Frontal cortex (tissue), 4 donors: ENCODE measurements around the gene S1PR3. TPM values are rescaled to one million over a fixed set of nuclear protein-coding genes. Genes with fewer than 3 reads are reported as not detected.

Experiments
- DNase-seq, 2 donors: peaks; one replicate each; pipeline ENCODE4 v3.0.0; 2012; ENCODE audit warnings: low spot score in 2 of 2
- FAIRE-seq: peaks from 2 replicates; lab custom pipeline; 2012; peaks lifted over from hg19 to GRCh38; lab: Jason Lieb, UNC
- total RNA-seq: library from RNA; depleted of rRNA; stranded (reverse); fragments of >200 nt; gene quantifications from one replicate; pipeline ENCODE4 v1.2.3, GENCODE V29; 2014
- donor health status: control.
- donor health status: control.
- donor health status: control.

The S1PR3 gene
- total RNA-seq, 1 donor from 2014 or later, result 3.7 TPM

GRCh38 chr9:88988796-88989641 lies 2.2 kb upstream of the S1PR3 start:
- DNase-seq, result no peak
- no peak for FAIRE-seq

GRCh38 chr9:88990041-88990728 lies 1.1 kb upstream of the S1PR3 start:
- DNase-seq, result no peak
- no peak for FAIRE-seq

DNA sequence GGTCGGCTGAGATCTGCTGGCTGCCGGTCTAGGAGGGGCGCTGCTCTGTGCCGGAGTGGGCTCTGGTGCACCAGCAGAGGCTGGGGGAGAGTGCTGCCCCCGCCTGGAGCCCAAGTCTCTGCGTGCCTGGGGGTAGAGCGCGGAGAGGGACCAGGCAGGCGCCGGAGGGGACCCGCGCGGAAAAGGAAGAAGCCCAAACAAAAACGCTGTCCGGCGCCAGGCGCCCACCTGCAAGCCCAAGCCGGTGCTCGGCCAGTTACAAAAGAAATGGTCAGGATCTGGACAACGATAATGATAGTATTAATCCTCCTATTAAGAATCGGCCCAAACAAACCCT lies 571 bp upstream of the S1PR3 start:
- no peak for FAIRE-seq
- no peak for DNase-seq

DNA sequence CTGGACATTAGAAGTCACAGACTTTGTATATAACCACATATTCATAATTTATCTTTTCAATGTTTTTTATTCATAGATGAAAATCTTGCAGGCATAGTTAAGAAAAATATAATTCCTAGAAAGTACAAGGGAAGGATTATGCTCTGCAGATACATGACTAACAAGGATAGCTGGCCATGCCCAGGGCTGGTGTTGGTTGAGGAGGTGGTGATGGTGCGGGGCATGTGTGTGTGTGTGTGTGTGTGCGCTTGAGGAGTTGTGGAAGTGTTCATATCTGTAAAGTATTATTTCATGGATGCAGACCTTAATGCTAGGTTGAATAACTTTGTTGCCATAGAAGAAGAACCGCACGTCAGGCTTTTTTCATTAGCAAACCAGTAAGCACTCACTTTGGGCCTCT lies 1.3 kb downstream of the S1PR3 start:
- DNase-seq (no peak), FAIRE-seq (no peak)

- no peak for FAIRE-seq
- no peak for DNase-seq
These were observed 2.1 kb downstream of the S1PR3 start for GRCh38 chr9:88993327-88993726.

GRCh38 chr9:88993871-88994460 lies 2.7 kb downstream of the S1PR3 start:
- DNase-seq, result no peak
- no peak for FAIRE-seq

DNA sequence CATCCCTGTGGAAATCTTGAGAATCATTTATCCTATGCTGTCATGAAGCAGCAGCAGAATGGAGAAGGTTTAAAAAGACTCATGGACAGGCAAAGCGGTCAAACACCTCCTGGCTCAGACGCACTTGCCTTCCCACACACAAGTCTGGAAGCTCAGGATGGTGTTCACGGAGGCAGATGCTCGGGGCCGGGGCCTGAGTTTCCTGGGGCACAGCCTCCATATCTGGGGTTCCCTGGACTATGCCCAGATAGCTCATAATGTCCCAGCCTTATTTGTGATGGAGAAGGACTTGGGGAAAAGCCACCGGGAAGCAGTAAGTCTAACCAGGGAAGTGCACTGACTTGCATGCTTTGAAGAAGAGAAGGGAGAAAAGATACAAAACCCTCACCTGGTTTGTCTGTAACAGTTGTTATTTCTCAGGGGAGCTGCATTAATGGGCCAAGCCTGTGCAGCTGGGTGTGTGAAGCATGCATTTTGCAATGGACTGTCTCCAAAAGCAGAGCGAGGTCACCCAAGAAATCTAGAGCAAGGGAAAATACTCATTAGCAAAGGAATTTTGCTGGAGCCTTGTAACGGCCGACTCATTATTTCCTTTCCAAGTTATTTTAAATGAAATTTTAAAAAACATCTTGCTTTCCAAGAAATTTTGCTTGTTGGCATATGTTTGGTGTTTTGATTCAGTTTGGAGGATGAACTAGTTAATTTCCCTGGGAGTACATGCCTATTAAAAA lies 3.4 kb downstream of the S1PR3 start:
- DNase-seq (no peak), FAIRE-seq (no peak)

GRCh38 chr9:88995200-88995577 lies 3.9 kb downstream of the S1PR3 start:
- FAIRE-seq (no peak), DNase-seq (no peak)

DNA sequence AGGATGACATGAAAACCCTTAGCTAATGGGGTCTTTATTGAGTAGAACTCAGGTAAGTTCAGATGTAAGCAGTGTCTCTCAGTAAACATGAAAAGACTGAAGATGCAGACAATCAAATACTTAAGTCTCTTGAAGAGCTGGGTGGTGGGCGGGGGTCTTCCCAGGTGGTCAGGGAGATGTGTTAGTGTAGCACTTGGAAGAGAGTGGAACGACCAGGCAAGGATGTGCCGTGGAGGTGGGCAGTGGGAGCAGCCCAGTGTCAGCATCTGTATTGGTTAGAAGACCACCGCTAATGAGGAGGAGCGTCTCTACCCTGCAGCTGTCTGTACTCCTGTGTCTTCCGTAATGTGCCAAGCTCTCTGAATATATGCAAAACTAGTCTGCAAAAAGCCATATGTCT lies 4.4 kb downstream of the S1PR3 start:
- DNase-seq, result no peak
- FAIRE-seq, result no peak

DNA sequence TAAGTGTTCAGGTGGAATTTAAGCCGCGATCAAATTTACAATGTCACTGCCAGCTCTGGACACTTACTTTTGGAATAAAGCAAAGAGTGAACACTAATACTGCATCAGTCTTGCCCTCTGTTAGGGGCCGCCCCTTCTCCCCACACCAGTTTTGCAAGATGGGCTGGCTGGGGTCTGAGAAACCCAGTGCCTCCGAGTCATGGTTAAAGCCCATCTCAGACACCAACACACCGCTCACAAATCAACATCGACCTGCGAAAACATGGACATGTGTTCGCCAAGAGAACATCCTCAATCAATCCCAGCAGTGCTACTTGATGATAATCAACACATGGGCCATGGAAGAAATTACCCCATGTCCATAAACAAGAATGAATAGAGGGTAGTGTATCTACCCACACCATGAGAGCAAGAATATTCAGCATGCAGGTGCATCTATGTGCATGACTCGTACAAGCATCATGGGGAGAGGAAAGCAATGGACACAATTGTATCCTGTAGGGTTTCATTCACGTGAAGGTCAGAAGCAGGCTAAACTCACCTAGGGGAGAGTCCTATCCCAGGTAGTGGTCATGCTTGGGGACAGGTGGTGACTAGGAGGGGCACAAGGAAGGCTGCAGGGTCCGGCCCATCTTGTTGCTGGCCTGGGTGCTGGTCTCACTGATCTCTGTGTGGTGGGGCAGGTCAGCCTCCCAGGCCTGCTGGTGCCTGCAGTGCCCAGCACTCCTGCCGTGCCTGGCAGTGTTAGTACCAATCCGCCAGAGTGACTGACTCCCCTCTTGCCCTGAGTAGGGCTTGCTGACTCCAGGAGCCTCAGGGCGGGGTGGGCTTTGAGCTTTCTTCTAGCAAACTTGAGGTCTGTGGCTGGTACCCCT lies 5.0 kb downstream of the S1PR3 start:
- DNase-seq (no peak), FAIRE-seq (no peak)

DNA sequence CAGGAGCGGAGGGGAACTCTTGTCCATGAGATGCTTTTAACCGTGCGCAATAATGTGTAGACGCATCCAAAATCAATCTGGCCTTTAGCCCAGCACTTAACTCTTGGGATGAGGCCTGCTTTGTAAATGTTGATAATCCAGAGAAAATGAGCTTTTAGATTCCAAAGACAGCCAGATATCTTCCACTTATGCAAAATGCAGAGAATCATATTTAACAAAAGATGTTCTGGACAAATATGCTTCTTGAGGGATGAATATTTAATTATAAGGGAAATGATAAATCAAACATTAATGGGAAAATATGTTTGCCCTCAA lies 5.6 kb downstream of the S1PR3 start:
- DNase-seq (no peak), FAIRE-seq (no peak)

DNA sequence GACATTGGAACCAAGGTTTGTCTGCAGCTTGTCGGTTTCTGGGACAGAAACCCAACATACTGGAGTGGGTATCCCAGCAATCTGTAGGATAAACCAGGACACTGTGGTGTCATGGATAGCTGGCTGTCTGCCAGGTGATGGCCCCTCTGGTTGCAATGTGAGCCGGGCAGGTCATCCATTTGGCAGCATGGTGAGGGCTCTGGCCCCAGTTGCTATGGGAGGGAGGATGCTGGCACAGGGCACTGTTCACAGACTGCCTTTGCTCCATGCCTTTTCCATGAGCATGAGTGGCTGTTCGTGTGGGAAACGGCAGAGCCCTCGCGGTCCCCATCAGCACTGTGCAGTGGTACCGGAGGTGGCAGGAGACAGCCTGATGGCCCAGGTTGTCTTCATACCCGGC lies 6.4 kb downstream of the S1PR3 start:
- no peak for DNase-seq

DNA sequence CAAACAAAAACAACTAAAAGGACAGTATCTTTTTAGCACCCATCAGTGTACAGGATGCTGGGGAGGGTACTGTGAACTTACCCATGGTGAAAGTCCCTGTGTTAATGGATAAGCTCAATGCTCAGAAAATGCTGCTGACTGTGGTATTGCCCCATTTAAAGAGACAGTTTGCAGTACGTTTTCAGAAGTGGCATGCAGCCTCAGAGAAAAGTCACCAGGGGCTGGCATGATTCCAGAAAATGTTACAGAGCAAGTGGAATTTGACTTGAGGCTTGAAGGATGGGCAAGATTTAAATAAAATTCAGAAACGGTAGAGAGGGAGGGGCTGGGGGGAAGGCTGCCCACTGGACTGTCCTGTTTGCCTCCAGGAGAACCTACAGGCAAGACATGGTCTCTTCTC lies 7.2 kb downstream of the S1PR3 start:
- FAIRE-seq (no peak), DNase-seq (no peak)

More for the DNA sequence above, 6.4 kb downstream of the S1PR3 start:
- no peak for FAIRE-seq

DNA sequence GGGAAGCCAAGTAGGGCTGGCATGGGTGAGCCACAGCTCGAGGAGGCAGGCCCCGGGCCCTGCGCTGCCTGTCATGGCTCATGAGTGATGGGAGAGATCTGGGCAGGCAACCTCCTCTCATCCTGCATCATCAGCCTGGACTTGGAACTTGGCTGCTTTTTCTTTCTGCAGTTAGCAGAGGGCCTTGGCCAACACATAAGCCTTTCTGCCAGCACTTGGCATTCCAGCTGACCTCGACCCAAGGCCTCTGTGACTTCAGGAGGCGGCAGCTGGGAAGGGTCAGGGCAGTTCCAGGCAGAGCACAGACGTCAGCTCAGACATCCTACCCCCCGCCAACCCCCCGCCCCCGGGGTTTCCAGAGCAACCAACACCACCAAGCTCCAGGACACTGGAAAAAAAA lies 7.6 kb downstream of the S1PR3 start:
- FAIRE-seq (no peak), DNase-seq (no peak)

DNA sequence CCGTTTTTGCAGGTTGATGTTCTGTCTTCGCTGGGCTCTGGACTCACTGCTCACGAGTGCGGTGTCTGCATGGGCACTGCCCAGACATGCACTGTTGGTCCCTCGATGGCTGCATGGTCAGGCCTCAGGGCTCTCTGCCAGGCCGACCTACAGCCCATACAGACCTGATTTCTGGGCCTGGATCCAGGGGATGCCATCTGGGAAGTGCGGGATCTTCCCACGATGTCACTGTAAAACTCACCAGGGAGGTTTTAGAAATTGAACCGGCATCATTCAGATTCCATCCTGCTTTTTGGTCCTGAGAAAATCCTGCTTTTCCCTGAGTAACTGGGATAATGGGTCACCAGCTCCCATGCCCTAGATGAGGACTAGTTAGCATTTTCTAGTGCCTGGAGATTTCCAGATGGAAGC lies 9.1 kb downstream of the S1PR3 start:
- DNase-seq (no peak), FAIRE-seq (no peak)

- FAIRE-seq, result no peak
- DNase-seq, result peak; percentile 47 to 73
These were observed 10.0 kb downstream of the S1PR3 start for GRCh38 chr9:89000973-89001916.

- DNase-seq (no peak), FAIRE-seq (no peak)
These were observed 10.8 kb downstream of the S1PR3 start for GRCh38 chr9:89001917-89002540.

- FAIRE-seq, result no peak
These were observed 11.7 kb downstream of the S1PR3 start for GRCh38 chr9:89002987-89003386.

More at GRCh38 chr9:89002987-89003386, 11.7 kb downstream of the S1PR3 start:
- no peak for DNase-seq
